Measurements from ENCODE around the gene PHKA1.

- no peak for TF ChIP-seq POLR2A (IDR thresholded peaks at IDR 0.05)
- no peak for TF ChIP-seq CTCF (IDR thresholded peaks at IDR 0.05)
Measured at GRCh38 chrX:72624194-72624593, 89.9 kb downstream of the PHKA1 start.
